H1 (cell line): Measurements from ENCODE around the gene EGFR. TPM values are rescaled to one million over a fixed set of nuclear protein-coding genes. Genes with fewer than 3 reads are reported as not detected.

Experiments
- CTCF ChIA-PET: fragments of 300-600 bp; sonication (Branson Sonifier 250); formaldehyde crosslinking; loops from one replicate; lab custom pipeline; 2021; ENCODE audit not compliant: partially characterized antibody; lab: Charles Lee
- POLR2A ChIA-PET: fragments of 300-600 bp; sonication (Branson Sonifier 250); formaldehyde crosslinking; loops from one replicate; lab custom pipeline; 2021; ENCODE audit warnings: inconsistent platforms; ENCODE audit not compliant: partially characterized antibody; lab: Charles Lee
- DNase-seq, 2 experiments: peaks; one replicate each; pipeline versions ENCODE4 v3.0.0 to v3.0.0-alpha.2; 2010 to 2022; ENCODE audit warnings: low spot score in 2 of 2, low read depth in 1 of 2, mixed read lengths in 1 of 2
- FAIRE-seq: peaks from 2 replicates; lab custom pipeline; 2011; peaks lifted over from hg19 to GRCh38; lab: Jason Lieb, UNC
- H2AFZ ChIP-seq: 2 replicates; pipeline ENCODE4 v1.8.1; 2012; ENCODE audit warnings: low read length, inconsistent platforms
- H2AK5ac ChIP-seq: 2 replicates; pipeline ENCODE4 v1.6.1; 2013; ENCODE audit warnings: low read depth, low read length
- H2BK120ac ChIP-seq: replicated peaks from 2 replicates; pipeline ENCODE3; 2013; ENCODE audit warnings: low read depth, low read length, inconsistent platforms
- H2BK12ac ChIP-seq: 2 replicates; pipeline ENCODE4 v1.6.1; 2013; ENCODE audit warnings: low read depth, low read length
- H2BK15ac ChIP-seq: 2 replicates; pipeline ENCODE4 v1.6.1; 2013; ENCODE audit warnings: low read length
- H2BK20ac ChIP-seq: 2 replicates; pipeline ENCODE4 v1.6.1; 2013; ENCODE audit warnings: low read length
- H2BK5ac ChIP-seq: 2 replicates; pipeline ENCODE4 v1.6.1; 2013; ENCODE audit warnings: low read depth, low read length
- H3K14ac ChIP-seq: 2 replicates; pipeline ENCODE4 v1.6.1; 2013; ENCODE audit warnings: inconsistent platforms; ENCODE audit not compliant: insufficient read length
- H3K18ac ChIP-seq: 2 replicates; pipeline ENCODE4 v1.6.1; 2013; ENCODE audit warnings: low read length; ENCODE audit errors: extremely low read depth
- H3K23ac ChIP-seq: 2 replicates; pipeline ENCODE4 v1.6.1; 2013; ENCODE audit warnings: inconsistent platforms; ENCODE audit not compliant: insufficient read length
- H3K23me2 ChIP-seq: 2 replicates; pipeline ENCODE4 v1.6.1; 2013; ENCODE audit warnings: low read depth, low read length
- H3K27ac ChIP-seq: 2 replicates; pipeline ENCODE4 v1.6.1; 2011; ENCODE audit warnings: low read depth, low read length, inconsistent platforms
- H3K27me3 ChIP-seq, 4 experiments: replicated peaks in 1 of 4; 1 replicate in 1 of 4; 2 replicates in 3 of 4; pipeline versions ENCODE4 v1.6.1 to v1.8.1; 2011 to 2013; ENCODE audit warnings: low read length in 3 of 4, mild to moderate bottlenecking in 3 of 4, inconsistent platforms in 2 of 4, mixed read lengths in 2 of 4, moderate library complexity in 1 of 4; ENCODE audit not compliant: control insufficient read depth in 3 of 4, insufficient read depth in 3 of 4; ENCODE audit errors: extremely low read depth in 1 of 4
- H3K36me3 ChIP-seq, 4 experiments: 2 replicates each; pipeline versions ENCODE4 v1.6.1 to v1.8.1; 2011 to 2013; ENCODE audit warnings: mild to moderate bottlenecking in 4 of 4, low read length in 3 of 4, moderate library complexity in 2 of 4, control low read depth in 1 of 4, inconsistent platforms in 1 of 4; ENCODE audit not compliant: insufficient read depth in 4 of 4, control insufficient read depth in 2 of 4
- H3K4ac ChIP-seq: replicated peaks from 2 replicates; pipeline ENCODE3; 2013; ENCODE audit warnings: low read length, low read depth, mixed read lengths, inconsistent platforms; ENCODE audit not compliant: insufficient read length
- H3K4me1 ChIP-seq, 4 experiments: replicated peaks in 1 of 4; 1 replicate in 1 of 4; 2 replicates in 3 of 4; pipeline versions ENCODE4 v1.6.1 to v1.8.1; 2011 to 2013; ENCODE audit warnings: low read length in 3 of 4, inconsistent platforms in 2 of 4, mixed read lengths in 1 of 4; ENCODE audit not compliant: insufficient read depth in 4 of 4, control insufficient read depth in 3 of 4
- H3K4me2 ChIP-seq, 2 experiments: 2 replicates each; pipeline versions ENCODE4 v1.6.1 to v1.8.1; 2011 to 2013; ENCODE audit warnings: low read depth in 2 of 2, low read length in 2 of 2, control low read depth in 1 of 2, inconsistent platforms in 1 of 2, mild to moderate bottlenecking in 1 of 2; ENCODE audit not compliant: insufficient read depth in 1 of 2
- H3K4me3 ChIP-seq, 4 experiments: fragments of 200-600, 300-600 bp in 1 of 4; sonication (generic), shearing (Covaris generic), sonication (Bioruptor Twin) in 1 of 4; 2 replicates each; pipeline versions ENCODE4 v1.5.1 to v1.8.1; 2011 to 2016; ENCODE audit warnings: low read length in 4 of 4, low read depth in 3 of 4, control low read depth in 2 of 4, inconsistent platforms in 2 of 4, mild to moderate bottlenecking in 2 of 4, mixed read lengths in 1 of 4, moderate library complexity in 1 of 4; ENCODE audit not compliant: insufficient read depth in 2 of 4; ENCODE audit errors: extremely low read depth in 1 of 4
- H3K56ac ChIP-seq: replicated peaks from 2 replicates; pipeline ENCODE3; 2013; ENCODE audit warnings: low read depth, mild to moderate bottlenecking, mixed read lengths, low read length, inconsistent platforms; ENCODE audit not compliant: insufficient read length
- H3K79me1 ChIP-seq: 2 replicates; pipeline ENCODE4 v1.6.1; 2013; ENCODE audit warnings: low read depth, low read length, control low read depth
- H3K79me2 ChIP-seq, 2 experiments: 2 replicates each; pipeline versions ENCODE4 v1.6.1 to v1.8.1; 2012 to 2013; ENCODE audit warnings: low read length in 2 of 2, mild to moderate bottlenecking in 2 of 2, inconsistent platforms in 1 of 2; ENCODE audit not compliant: insufficient read depth in 2 of 2, control insufficient read depth in 1 of 2
- H3K9ac ChIP-seq, 4 experiments: replicated peaks in 1 of 4; 1 replicate in 1 of 4; 2 replicates in 3 of 4; pipeline versions ENCODE4 v1.6.1 to v1.8.1; 2011 to 2013; ENCODE audit warnings: low read depth in 3 of 4, low read length in 3 of 4, control low read depth in 2 of 4, mild to moderate bottlenecking in 2 of 4, moderate library complexity in 2 of 4, inconsistent platforms in 1 of 4; ENCODE audit errors: extremely low read depth in 1 of 4
- H3K9me3 ChIP-seq, 2 experiments: 2 replicates each; pipeline versions ENCODE4 v1.6.1 to v1.8.1; 2012 to 2013; ENCODE audit warnings: mild to moderate bottlenecking in 2 of 2, moderate library complexity in 2 of 2, control low read depth in 1 of 2, inconsistent platforms in 1 of 2, low read depth in 1 of 2, low read length in 1 of 2, mixed read lengths in 1 of 2; ENCODE audit not compliant: insufficient read depth in 2 of 2
- H4K20me1 ChIP-seq, 2 experiments: replicated peaks in 1 of 2; 2 replicates each; pipeline versions ENCODE3 to v1.8.1; 2011 to 2013; ENCODE audit warnings: inconsistent platforms in 2 of 2, low read length in 2 of 2, mild to moderate bottlenecking in 1 of 2; ENCODE audit not compliant: insufficient read depth in 2 of 2, control insufficient read depth in 1 of 2
- H4K5ac ChIP-seq: 2 replicates; pipeline ENCODE4 v1.6.1; 2013; ENCODE audit warnings: low read length, low read depth, mixed read lengths, inconsistent platforms; ENCODE audit not compliant: insufficient read length
- H4K8ac ChIP-seq: 2 replicates; pipeline ENCODE4 v1.8.0; 2013; ENCODE audit warnings: mild to moderate bottlenecking, moderate library complexity, low read length, inconsistent platforms; ENCODE audit not compliant: insufficient read depth; ENCODE audit errors: extremely low read depth
- H4K91ac ChIP-seq: replicated peaks from 2 replicates; pipeline ENCODE3; 2013; ENCODE audit warnings: low read length, mixed read lengths, inconsistent platforms; ENCODE audit not compliant: insufficient read length
- FOSL1 ChIP-seq: IDR thresholded peaks from 2 replicates; pipeline ENCODE4 v1.6.1; 2011; ENCODE audit warnings: mild to moderate bottlenecking, low read depth, low read length, moderate library complexity; ENCODE audit not compliant: insufficient read depth
- JUN ChIP-seq: IDR thresholded peaks from 2 replicates; pipeline ENCODE4 v1.6.1; 2011; ENCODE audit warnings: low read depth, mild to moderate bottlenecking, improper control_type of control experiment, low read length
- KDM1A ChIP-seq: fragments of 200-600, 300-600 bp; sonication (generic); IDR thresholded peaks from 2 replicates; pipeline ENCODE4 v1.7.1; 2016; ENCODE audit warnings: mild to moderate bottlenecking, low read length, borderline replicate concordance
- KDM5A ChIP-seq: fragments of 200-600 bp; IDR thresholded peaks from 2 replicates; pipeline ENCODE4 v1.7.1; 2012; ENCODE audit warnings: mild to moderate bottlenecking, low read length, inconsistent platforms, mixed read lengths
- POU5F1 ChIP-seq: IDR thresholded peaks from 2 replicates; pipeline ENCODE4 v1.6.1; 2011; ENCODE audit warnings: low read depth, mild to moderate bottlenecking, low read length, moderate library complexity
- RFX5 ChIP-seq: IDR thresholded peaks from 2 replicates; pipeline ENCODE4 v1.6.1; 2011; ENCODE audit warnings: low read depth, low read length, improper control_type of control experiment, borderline replicate concordance
- SUZ12 ChIP-seq: fragments of 200-600 bp; sonication (generic); IDR thresholded peaks from 2 replicates; pipeline ENCODE4 v1.6.1; 2012; ENCODE audit warnings: mild to moderate bottlenecking, inconsistent platforms, low read length, moderate library complexity, mixed read lengths
- TAF7 ChIP-seq: optimal IDR thresholded peaks from 2 replicates; pipeline ENCODE3; 2011; ENCODE audit warnings: low read depth, mild to moderate bottlenecking, inconsistent platforms, low read length, moderate library complexity, borderline replicate concordance
- WGBS, 2 experiments: shearing (Covaris generic) in 1 of 2; methylation state at CpG; one replicate each; pipeline versions ENCODE4 v1.1.6 to v1.1.7; 2013 to 2015; ENCODE audit warnings: low lambda C conversion rate in 2 of 2, mixed read lengths in 2 of 2, inconsistent platforms in 1 of 2, low coverage in 1 of 2, missing lambda C conversion rate in 1 of 2; ENCODE audit not compliant: insufficient replicate concordance in 2 of 2, insufficient coverage in 1 of 2, insufficient read length in 1 of 2; ENCODE audit errors: extremely low coverage in 1 of 2, missing lambda C conversion rate in 1 of 2; 5-methylcytosine and 5-hydroxymethylcytosine counted together
- polyA plus RNA-seq, 7 experiments: library from polyadenylated mRNA; depleted of rRNA in 3 of 7; stranded (reverse) in 5 of 7; unstranded in 2 of 7; fragments of >200 nt in 5 of 7; fragments of 200-250 nt in 2 of 7; gene quantifications; 1 replicate in 5 of 7; 2 replicates in 1 of 7; 4 replicates in 1 of 7; pipeline versions ENCODE4 v1.2.1 to v1.2.3, GENCODE V29; 2011 to 2013; ENCODE audit warnings: missing spikeins in 2 of 7, mixed read lengths in 2 of 7
- total RNA-seq: library from RNA; stranded (reverse); fragmentation: NEBNext Ultra II Directional; extraction: Animal tissue kit (Norgen Biotek cat#: 25700); gene quantifications from 2 replicates; pipeline ENCODE4 v1.2.1, GENCODE V29; 2021
- TF ChIP-seq, protein P1 (sequence below): IDR thresholded peaks from 2 replicates; pipeline ENCODE4 v1.6.1; 2012; ENCODE audit warnings: low read length, inconsistent platforms
- TF ChIP-seq, protein P2 (sequence below), 3 experiments: IDR thresholded peaks; 1 replicate in 2 of 3; 2 replicates in 1 of 3; pipeline versions ENCODE4 v1.5.1 to v1.6.1; 2011; ENCODE audit warnings: low read length in 3 of 3, mild to moderate bottlenecking in 3 of 3, inconsistent platforms in 2 of 3, low read depth in 1 of 3, moderate library complexity in 1 of 3; ENCODE audit not compliant: insufficient read depth in 1 of 3; ENCODE audit errors: control extremely low read depth in 1 of 3

The EGFR gene
- total and polyA plus RNA-seq, 2 of the 8 experiments (the other 6 are each of a cell fraction or from before 2014, with no cell fraction given) = 1.9 to 5.8 TPM

DNA sequence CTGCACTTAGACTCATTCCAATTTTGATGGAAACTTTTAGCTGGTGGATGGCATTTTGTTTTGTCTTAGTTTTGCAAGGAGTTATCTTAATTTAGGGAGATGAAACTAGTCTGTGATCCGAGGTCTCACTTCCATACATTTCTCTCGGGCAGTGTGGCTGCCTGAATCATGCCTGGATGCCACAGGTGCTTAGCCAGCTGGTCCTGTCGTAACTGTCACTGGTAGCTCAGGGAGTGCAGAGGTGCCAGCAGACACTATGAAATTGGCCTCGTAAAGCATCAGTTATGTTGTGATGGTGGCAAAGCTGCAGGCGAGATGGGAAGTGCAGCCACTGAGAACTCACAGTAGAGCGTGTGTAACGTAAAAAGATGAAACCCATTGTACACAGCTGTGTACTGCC lies 74.9 kb downstream of the EGFR start:
- Histone ChIP-seq H3K4me2 (no peak overlapping the region), H3K18ac (no peak overlapping the region), H3K9me3 (no peaks in the 10 kb centered on the region), H3K36me3 (no peaks in the 10 kb centered on the region), H3K27ac (no peak overlapping the region), H4K20me1 (peaks cover 0 to 2% of the 10 kb centered on the region in 2 experiments), H2BK5ac (no peak overlapping the region), H2BK15ac (no peak overlapping the region), H3K4ac (no peak overlapping the region), H3K4me1 (no peaks in the 10 kb centered on the region; a peak in 1 of 7 replicates), H3K14ac (no peak overlapping the region), H3K23me2 (peaks cover 4% of the 10 kb centered on the region; the same call in 1 of the 2 replicates), H3K79me2 (no peaks in the 10 kb centered on the region), H4K8ac (no peak overlapping the region), H2AK5ac (no peak overlapping the region), H3K27me3 (no peaks in the 10 kb centered on the region), H3K9ac (no peak overlapping the region), H3K4me3 (no peak overlapping the region), H4K91ac (no peak overlapping the region), H3K23ac (no peak overlapping the region), H2BK120ac (no peak overlapping the region), H3K79me1 (no peaks in the 10 kb centered on the region), H2AFZ (no peak overlapping the region), H2BK20ac (no peak overlapping the region), H3K56ac (no peak overlapping the region), H4K5ac (no peak overlapping the region), H2BK12ac (no peak overlapping the region)
- WGBS, 2 experiments = 87% methylated on average over 6 of the region's 7 CpGs; no CpG with 5 or more reads in 1 of the 2 experiments
- FAIRE-seq (no peak), DNase-seq (no peak)
- ChIA-PET CTCF (interaction anchor here (1.2 to 1.6 kb wide), 2 partner anchors 147 to 161 kb away, joined by 3 to 6 read pairs; no protein-coding TSS in a partner anchor), POLR2A (no interaction called here)
- TF ChIP-seq, protein P1, sequence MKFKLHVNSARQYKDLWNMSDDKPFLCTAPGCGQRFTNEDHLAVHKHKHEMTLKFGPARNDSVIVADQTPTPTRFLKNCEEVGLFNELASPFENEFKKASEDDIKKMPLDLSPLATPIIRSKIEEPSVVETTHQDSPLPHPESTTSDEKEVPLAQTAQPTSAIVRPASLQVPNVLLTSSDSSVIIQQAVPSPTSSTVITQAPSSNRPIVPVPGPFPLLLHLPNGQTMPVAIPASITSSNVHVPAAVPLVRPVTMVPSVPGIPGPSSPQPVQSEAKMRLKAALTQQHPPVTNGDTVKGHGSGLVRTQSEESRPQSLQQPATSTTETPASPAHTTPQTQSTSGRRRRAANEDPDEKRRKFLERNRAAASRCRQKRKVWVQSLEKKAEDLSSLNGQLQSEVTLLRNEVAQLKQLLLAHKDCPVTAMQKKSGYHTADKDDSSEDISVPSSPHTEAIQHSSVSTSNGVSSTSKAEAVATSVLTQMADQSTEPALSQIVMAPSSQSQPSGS = no peak
- TF ChIP-seq KDM1A = no peak
- TF ChIP-seq POU5F1 = no peak
- TF ChIP-seq, protein P2, sequence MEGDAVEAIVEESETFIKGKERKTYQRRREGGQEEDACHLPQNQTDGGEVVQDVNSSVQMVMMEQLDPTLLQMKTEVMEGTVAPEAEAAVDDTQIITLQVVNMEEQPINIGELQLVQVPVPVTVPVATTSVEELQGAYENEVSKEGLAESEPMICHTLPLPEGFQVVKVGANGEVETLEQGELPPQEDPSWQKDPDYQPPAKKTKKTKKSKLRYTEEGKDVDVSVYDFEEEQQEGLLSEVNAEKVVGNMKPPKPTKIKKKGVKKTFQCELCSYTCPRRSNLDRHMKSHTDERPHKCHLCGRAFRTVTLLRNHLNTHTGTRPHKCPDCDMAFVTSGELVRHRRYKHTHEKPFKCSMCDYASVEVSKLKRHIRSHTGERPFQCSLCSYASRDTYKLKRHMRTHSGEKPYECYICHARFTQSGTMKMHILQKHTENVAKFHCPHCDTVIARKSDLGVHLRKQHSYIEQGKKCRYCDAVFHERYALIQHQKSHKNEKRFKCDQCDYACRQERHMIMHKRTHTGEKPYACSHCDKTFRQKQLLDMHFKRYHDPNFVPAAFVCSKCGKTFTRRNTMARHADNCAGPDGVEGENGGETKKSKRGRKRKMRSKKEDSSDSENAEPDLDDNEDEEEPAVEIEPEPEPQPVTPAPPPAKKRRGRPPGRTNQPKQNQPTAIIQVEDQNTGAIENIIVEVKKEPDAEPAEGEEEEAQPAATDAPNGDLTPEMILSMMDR (IDR thresholded peaks at IDR 0.05; ENCODE audit: control extremely low read depth in 1 of 3, insufficient read depth in 1 of 3, low read depth in 1 of 3, low read length in 3 of 3) = no peak
- no peak for TF ChIP-seq TAF7
- no peak for TF ChIP-seq RFX5
- TF ChIP-seq KDM5A = no peak
- no peak for TF ChIP-seq JUN
- no peak for TF ChIP-seq FOSL1
- no peak for TF ChIP-seq SUZ12
